ENCODE results near the gene TGFBR1. TPM values are rescaled to one million over a fixed set of nuclear protein-coding genes. Genes with fewer than 3 reads are reported as not detected.

The TGFBR1 gene
- total RNA-seq, 3 donors from 2014 or later = 23.7 to 71.6 (median 24.7) TPM

DNA sequence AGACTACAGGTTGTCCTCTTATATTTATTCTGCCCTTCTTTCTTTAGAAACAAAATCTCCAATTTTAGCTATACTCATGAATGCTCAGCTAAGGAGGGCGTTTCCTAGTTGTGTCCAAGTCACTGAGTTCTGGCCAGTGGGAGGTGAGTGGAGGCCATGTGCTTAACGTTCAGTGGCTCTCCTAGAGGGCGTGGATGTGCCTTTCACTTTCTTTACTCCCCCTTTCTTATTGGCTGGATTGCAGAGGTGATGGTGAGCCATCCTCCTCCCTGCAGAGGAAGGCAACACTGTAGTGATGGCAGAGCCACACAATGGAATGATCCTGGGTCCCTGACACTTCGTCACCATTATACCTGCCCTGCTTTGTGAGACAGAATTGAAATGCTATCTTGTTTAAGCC lies 62.2 kb downstream of the TGFBR1 start:
- ATAC-seq (no peak), DNase-seq (no peak)
- intact Hi-C loops (cut with DNase I, micrococcal nuclease) = no loop called here
- Histone ChIP-seq H3K9me3 (no peaks in the 10 kb centered on the region), H3K4me1 (ENCODE audit: low read depth) (no peaks in the 10 kb centered on the region), H3K36me3 (ENCODE audit: low read depth) (no peaks in the 10 kb centered on the region), H3K4me3 (no peak overlapping the region)
- TF ChIP-seq, protein P1, sequence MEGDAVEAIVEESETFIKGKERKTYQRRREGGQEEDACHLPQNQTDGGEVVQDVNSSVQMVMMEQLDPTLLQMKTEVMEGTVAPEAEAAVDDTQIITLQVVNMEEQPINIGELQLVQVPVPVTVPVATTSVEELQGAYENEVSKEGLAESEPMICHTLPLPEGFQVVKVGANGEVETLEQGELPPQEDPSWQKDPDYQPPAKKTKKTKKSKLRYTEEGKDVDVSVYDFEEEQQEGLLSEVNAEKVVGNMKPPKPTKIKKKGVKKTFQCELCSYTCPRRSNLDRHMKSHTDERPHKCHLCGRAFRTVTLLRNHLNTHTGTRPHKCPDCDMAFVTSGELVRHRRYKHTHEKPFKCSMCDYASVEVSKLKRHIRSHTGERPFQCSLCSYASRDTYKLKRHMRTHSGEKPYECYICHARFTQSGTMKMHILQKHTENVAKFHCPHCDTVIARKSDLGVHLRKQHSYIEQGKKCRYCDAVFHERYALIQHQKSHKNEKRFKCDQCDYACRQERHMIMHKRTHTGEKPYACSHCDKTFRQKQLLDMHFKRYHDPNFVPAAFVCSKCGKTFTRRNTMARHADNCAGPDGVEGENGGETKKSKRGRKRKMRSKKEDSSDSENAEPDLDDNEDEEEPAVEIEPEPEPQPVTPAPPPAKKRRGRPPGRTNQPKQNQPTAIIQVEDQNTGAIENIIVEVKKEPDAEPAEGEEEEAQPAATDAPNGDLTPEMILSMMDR (IDR thresholded peaks at IDR 0.05) = no peak

DNA sequence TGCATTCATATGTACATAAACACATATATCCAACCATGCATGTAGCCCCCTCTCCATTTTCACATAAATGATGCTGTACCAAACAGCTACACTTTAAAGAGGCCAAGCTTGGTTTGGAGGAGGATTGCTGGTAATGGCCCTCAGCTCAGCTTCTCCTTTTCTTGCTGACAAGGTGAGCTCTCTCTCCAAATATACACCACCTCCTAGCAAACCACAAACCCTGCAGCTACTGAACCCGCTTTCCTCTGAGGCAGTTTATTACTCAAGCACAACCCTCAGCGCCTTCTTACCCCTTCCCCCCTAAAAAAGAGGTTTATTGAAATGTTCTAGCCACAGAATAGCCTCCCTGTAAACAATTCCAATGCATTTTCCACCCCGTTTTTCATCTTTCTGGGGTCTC lies 62.8 kb downstream of the TGFBR1 start:
- ATAC-seq (no peak), DNase-seq (no peak)
- H3K4me1 ChIP-seq (ENCODE audit: low read depth) = no peaks in the 10 kb centered on the region
- no peaks in the 10 kb centered on the region for H3K36me3 ChIP-seq (ENCODE audit: low read depth)
- TF ChIP-seq, protein P1 (IDR thresholded peaks at IDR 0.05) = no peak
- intact Hi-C loops (cut with DNase I, micrococcal nuclease) = no loop called here
- no peaks in the 10 kb centered on the region for H3K9me3 ChIP-seq
- no peak overlapping the region for H3K4me3 ChIP-seq

DNA sequence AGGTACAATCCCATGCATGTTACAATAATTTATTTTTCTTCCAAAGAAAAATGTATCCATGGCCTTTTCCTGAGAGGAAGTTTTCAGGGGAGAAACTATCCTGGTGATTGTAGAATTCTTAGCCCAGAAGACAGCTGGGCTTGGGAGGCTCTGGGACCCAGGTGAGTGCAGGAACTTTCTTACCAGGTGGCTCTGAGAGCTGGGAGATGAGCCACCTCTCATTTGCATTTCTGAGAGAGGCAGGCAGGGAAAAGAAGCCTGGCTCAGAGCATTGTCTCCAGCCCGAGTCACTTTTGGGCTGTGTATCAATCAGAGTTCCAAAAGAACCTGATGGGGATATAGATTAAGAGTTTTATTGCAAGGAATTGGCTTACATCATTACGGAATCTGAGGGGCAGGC lies 64.2 kb downstream of the TGFBR1 start:
- Histone ChIP-seq H3K9me3 (no peaks in the 10 kb centered on the region), H3K4me3 (no peak overlapping the region), H3K4me1 (ENCODE audit: low read depth) (no peaks in the 10 kb centered on the region), H3K36me3 (ENCODE audit: low read depth) (no peaks in the 10 kb centered on the region)
- no peak for ATAC-seq
- no peak for DNase-seq
- intact Hi-C loops (cut with DNase I, micrococcal nuclease) = no loop called here
- TF ChIP-seq, protein P1 (IDR thresholded peaks at IDR 0.05) = no peak

DNA sequence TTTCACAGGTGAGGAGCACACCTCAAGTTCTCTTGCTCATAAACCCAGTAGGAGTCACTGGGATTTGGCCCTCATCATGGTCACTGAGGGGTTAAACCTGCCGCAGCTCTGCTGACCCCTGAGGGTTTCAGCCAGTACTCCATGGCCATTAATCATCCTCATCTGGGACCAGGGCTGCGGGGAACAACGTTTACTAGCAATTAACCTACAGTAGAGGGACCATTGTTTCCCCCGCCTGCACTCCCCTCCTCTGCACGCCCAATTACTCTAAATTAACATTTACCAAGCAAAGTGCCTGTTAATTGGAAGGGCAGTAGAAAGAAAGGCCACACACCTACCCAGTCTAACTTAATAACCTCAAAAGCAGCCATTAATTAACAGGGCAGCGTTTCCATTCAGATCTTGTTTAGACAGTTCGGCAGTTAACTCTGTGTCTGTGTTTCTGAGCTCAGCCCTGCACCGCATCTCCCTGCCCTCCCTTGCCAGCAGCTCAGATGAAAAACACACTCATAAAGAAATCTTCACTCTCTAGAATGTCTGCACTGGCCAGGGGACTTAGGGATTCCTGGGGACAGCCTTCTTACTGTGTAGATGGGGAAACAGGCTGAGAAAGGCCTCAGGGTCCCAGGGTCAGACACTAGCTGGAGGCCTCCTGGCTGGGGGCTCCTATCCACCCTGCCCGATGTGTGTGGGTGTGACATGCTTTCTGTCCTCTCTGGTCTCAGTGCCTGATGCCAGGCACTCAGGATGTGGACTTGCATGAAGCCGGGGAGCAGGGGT lies 65.3 kb downstream of the TGFBR1 start:
- H3K4me3 ChIP-seq = no peak overlapping the region
- ATAC-seq (no peak), DNase-seq (no peak)
- H3K4me1 ChIP-seq (ENCODE audit: low read depth) = no peaks in the 10 kb centered on the region
- no peaks in the 10 kb centered on the region for H3K36me3 ChIP-seq (ENCODE audit: low read depth)
- H3K9me3 ChIP-seq = no peaks in the 10 kb centered on the region
- intact Hi-C loops (cut with DNase I, micrococcal nuclease) = no loop called here
- TF ChIP-seq, protein P1 (IDR thresholded peaks at IDR 0.05) = no peak

DNA sequence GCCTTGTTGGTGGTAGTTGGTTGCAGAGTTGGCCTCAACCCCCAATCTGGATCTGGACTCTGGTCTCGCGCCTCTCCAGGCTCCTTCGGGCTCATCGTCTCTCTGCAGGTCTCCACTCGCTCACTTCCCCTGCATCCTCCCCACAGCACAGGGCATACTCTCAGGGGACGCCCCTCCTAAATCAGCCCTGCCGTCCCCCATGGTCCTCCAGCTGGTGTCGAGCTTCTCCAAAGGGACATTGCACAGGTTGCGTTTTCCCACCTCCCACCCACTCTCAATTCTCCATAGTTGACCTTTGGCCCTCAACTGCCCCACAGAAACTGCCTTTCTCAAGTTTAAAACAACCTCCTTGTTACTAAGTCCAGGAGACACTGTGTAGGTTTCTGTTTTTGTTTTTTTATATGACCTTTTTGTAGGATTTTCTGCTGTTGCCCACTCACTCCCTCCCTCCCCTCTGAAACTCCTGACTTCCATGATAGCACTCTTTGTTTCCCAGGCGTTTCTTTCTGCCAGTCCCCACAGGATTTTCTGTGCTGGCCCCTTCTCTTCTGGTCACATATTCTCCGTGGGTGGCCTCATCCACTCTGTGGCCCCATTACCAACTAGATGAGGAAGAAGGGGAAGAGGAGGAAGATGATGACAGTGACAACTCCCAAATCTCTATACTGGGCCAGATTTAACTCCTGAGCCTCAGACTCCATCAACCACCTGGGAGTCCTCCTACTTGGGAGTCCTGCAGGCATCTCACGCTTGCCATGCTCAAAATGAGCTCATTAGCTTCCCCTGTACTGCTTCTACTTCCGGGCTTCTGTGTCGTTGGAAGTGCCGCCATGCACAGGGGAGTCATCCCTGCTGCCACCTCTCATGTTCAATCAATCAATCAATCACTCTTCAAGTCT lies 66.6 kb downstream of the TGFBR1 start:
- H3K36me3 ChIP-seq (ENCODE audit: low read depth) = no peaks in the 10 kb centered on the region
- no peaks in the 10 kb centered on the region for H3K4me1 ChIP-seq (ENCODE audit: low read depth)
- intact Hi-C loops (cut with DNase I, micrococcal nuclease) = no loop called here
- no peak overlapping the region for H3K4me3 ChIP-seq
- ATAC-seq = no peak
- peak in 1 of 3 donors; percentile 30 for DNase-seq
- TF ChIP-seq, protein P1 (IDR thresholded peaks at IDR 0.05) = no peak
- no peaks in the 10 kb centered on the region for H3K9me3 ChIP-seq
